GM23338 (cell line): ENCODE data around the gene SHISA8. TPM values are rescaled to one million over a fixed set of nuclear protein-coding genes. Genes with fewer than 3 reads are reported as not detected.

ENCODE experiments used
- ATAC-seq: fragments of 200-7000 bp; cut with Tn5 transposase; 3 replicates; pipeline ENCODE4 v1.9.1; 2020
- DNase-seq: peaks from one replicate; pipeline ENCODE4 v3.0.0-alpha.2; 2015; ENCODE audit warnings: low spot score
- H2AFZ ChIP-seq: fragments of 200-600 bp; sonication (generic); 2 replicates; pipeline ENCODE4 v1.8.0; 2016; ENCODE audit warnings: antibody characterized with exemption, mild to moderate bottlenecking, moderate library complexity
- H3F3A ChIP-seq: fragments of 200-600 bp; sonication (generic); replicated peaks from 2 replicates; pipeline ENCODE4 v1.8.0; 2017; ENCODE audit warnings: antibody characterized with exemption, mixed run types, low read depth
- H3K27ac ChIP-seq: fragments of 200-600 bp; sonication (generic); 2 replicates; pipeline ENCODE4 v1.6.1; 2016; ENCODE audit warnings: low read depth
- H3K27me3 ChIP-seq: fragments of 200-600 bp; sonication (generic); 2 replicates; pipeline ENCODE4 v1.8.0; 2016; ENCODE audit warnings: mild to moderate bottlenecking, mixed run types, moderate library complexity; ENCODE audit not compliant: insufficient read depth
- H3K36me3 ChIP-seq: fragments of 200-600 bp; sonication (generic); 2 replicates; pipeline ENCODE4 v1.8.0; 2016; ENCODE audit warnings: mild to moderate bottlenecking; ENCODE audit not compliant: insufficient read depth
- H3K4me1 ChIP-seq: fragments of 200-600 bp; sonication (generic); 2 replicates; pipeline ENCODE4 v1.8.0; 2016; ENCODE audit warnings: mild to moderate bottlenecking, moderate library complexity; ENCODE audit not compliant: insufficient read depth
- H3K4me2 ChIP-seq: fragments of 200-600 bp; sonication (generic); 2 replicates; pipeline ENCODE4 v1.7.1; 2017; ENCODE audit warnings: mixed run types
- H3K4me3 ChIP-seq: fragments of 200-600 bp; sonication (generic); 2 replicates; pipeline ENCODE4 v1.6.1; 2016; ENCODE audit warnings: mixed run types
- H3K79me2 ChIP-seq: fragments of 200-600 bp; sonication (generic); replicated peaks from 2 replicates; pipeline ENCODE4 v1.8.0; 2017; ENCODE audit warnings: mild to moderate bottlenecking; ENCODE audit not compliant: insufficient read depth
- H3K9me2 ChIP-seq: fragments of 200-600 bp; sonication (generic); 2 replicates; pipeline ENCODE4 v1.8.0; 2017; ENCODE audit not compliant: insufficient read depth
- H4K20me1 ChIP-seq: fragments of 200-600 bp; sonication (generic); replicated peaks from 2 replicates; pipeline ENCODE4 v1.8.0; 2017; ENCODE audit warnings: mild to moderate bottlenecking; ENCODE audit not compliant: insufficient read depth
- H3K27ac Mint-ChIP-seq: 2 replicates; pipeline ENCODE4 v1.8.0; 2020; ENCODE audit warnings: inconsistent platforms, mild to moderate bottlenecking, moderate library complexity, mixed read lengths
- H3K27me3 Mint-ChIP-seq: 3 replicates; pipeline ENCODE4 v1.8.0; 2022; ENCODE audit warnings: low read depth, mild to moderate bottlenecking, moderate library complexity, mixed read lengths, inconsistent platforms; ENCODE audit not compliant: insufficient read depth, poor library complexity
- H3K36me3 Mint-ChIP-seq: 3 replicates; pipeline ENCODE4 v1.8.0; 2021; ENCODE audit warnings: low read depth, mild to moderate bottlenecking, inconsistent platforms, moderate library complexity, mixed read lengths
- H3K4me1 Mint-ChIP-seq: 3 replicates; pipeline ENCODE4 v1.8.0; 2020; ENCODE audit warnings: mild to moderate bottlenecking, inconsistent platforms, mixed read lengths
- H3K4me3 Mint-ChIP-seq: 3 replicates; pipeline ENCODE4 v1.8.0; 2021; ENCODE audit warnings: moderate library complexity, mild to moderate bottlenecking, inconsistent platforms, mixed read lengths
- H3K9me3 Mint-ChIP-seq: 3 replicates; pipeline ENCODE4 v1.8.0; 2020; ENCODE audit warnings: moderate library complexity, mild to moderate bottlenecking, inconsistent platforms, mixed read lengths
- CREB1 ChIP-seq: fragments of 250-450 bp; sonication (Bioruptor Pico); IDR thresholded peaks from 2 replicates; pipeline ENCODE4 v1.5.0; 2020; ENCODE audit warnings: low read depth, mild to moderate bottlenecking, moderate library complexity
- EZH2 ChIP-seq: fragments of 200-600 bp; sonication (generic); IDR thresholded peaks from one replicate; pipeline ENCODE4 v1.8.0; 2017; ENCODE audit warnings: antibody characterized with exemption, mild to moderate bottlenecking, low read depth; ENCODE audit not compliant: unreplicated experiment
- EZH2phosphoT487 ChIP-seq: fragments of 200-600 bp; sonication (generic); IDR thresholded peaks from one replicate; pipeline ENCODE4 v1.8.1; 2018; ENCODE audit warnings: antibody characterized with exemption; ENCODE audit not compliant: unreplicated experiment
- JUNB ChIP-seq: IDR thresholded peaks from one replicate; pipeline ENCODE4 v1.6.1; 2016; ENCODE audit warnings: antibody characterized with exemption; ENCODE audit not compliant: unreplicated experiment
- NANOG ChIP-seq: IDR thresholded peaks from 2 replicates; pipeline ENCODE4 v1.6.1; 2016; ENCODE audit warnings: antibody characterized with exemption, borderline replicate concordance
- POLR2AphosphoS5 ChIP-seq: IDR thresholded peaks from 2 replicates; pipeline ENCODE4 v1.6.1; 2016; ENCODE audit warnings: antibody characterized with exemption, low read depth
- STAT1 ChIP-seq: IDR thresholded peaks from one replicate; pipeline ENCODE4 v1.6.1; 2016; ENCODE audit warnings: antibody characterized with exemption; ENCODE audit not compliant: unreplicated experiment
- ZNF114 ChIP-seq: fragments of 250-450 bp; sonication (Bioruptor Pico); IDR thresholded peaks from 2 replicates; pipeline ENCODE4 v1.5.0; 2020; ENCODE audit warnings: mild to moderate bottlenecking, moderate library complexity
- ZNF331 ChIP-seq: fragments of 250-450 bp; sonication (Bioruptor Pico); IDR thresholded peaks from 2 replicates; pipeline ENCODE4 v1.5.0; 2020; ENCODE audit warnings: low read depth, mild to moderate bottlenecking, moderate library complexity
- polyA plus RNA-seq: library from polyadenylated mRNA; unstranded; fragments of >200 nt; fragmentation: Nextera tagmentation; extraction: Ambion mirVana; gene quantifications from 2 replicates; pipeline ENCODE4 v1.2.1, GENCODE V29; 2016
- total RNA-seq: library from RNA; depleted of rRNA; stranded (reverse); fragments of >200 nt; shearing (Covaris generic); gene quantifications from 2 replicates; pipeline ENCODE4 v1.2.3, GENCODE V29; 2014
- TF ChIP-seq, protein P1 (sequence below), 2 experiments: fragments of 200-600 bp in 1 of 2; sonication (generic) in 1 of 2; conservative IDR thresholded peaks; 2 replicates each; pipeline versions ENCODE4 v1.5.1 to v1.6.1; 2016 to 2017; ENCODE audit warnings: antibody characterized with exemption in 2 of 2, low read depth in 2 of 2, mild to moderate bottlenecking in 2 of 2, moderate library complexity in 1 of 2
- TF ChIP-seq, protein P2 (sequence below): IDR thresholded peaks from one replicate; pipeline ENCODE4 v1.6.1; 2018; ENCODE audit warnings: antibody characterized with exemption; ENCODE audit not compliant: unreplicated experiment

Gene SHISA8
- total and polyA plus RNA-seq, 2 experiments from 2014 or later, result 5.1 TPM; not detected in 1

DNA sequence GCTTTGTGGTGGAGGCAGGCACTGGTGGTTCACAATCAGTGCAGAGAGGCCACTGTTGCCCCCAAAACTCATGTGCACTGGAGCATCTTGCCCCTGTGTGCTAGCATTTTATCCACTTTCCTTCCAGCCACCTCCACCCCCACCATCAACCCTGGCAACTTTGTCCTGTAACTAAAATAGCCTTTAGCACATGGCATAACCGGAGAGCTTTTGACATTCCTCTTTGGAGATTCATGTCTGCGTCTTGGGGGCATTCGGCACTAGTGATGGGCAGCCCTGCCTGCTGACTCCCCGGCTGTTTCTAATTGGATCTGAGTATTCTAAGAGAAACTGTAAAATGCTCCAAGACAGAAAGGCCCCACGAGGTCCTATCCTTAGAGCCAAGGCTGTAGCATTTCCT, 15.8 kb downstream of the SHISA8 start (continued):
- no peak for TF ChIP-seq JUNB
- no peak for TF ChIP-seq CREB1 (CRISPR knock-in tag)
- TF ChIP-seq EZH2, result no peak
- TF ChIP-seq ZNF114, result no peak
- no peak for TF ChIP-seq ZNF331

DNA sequence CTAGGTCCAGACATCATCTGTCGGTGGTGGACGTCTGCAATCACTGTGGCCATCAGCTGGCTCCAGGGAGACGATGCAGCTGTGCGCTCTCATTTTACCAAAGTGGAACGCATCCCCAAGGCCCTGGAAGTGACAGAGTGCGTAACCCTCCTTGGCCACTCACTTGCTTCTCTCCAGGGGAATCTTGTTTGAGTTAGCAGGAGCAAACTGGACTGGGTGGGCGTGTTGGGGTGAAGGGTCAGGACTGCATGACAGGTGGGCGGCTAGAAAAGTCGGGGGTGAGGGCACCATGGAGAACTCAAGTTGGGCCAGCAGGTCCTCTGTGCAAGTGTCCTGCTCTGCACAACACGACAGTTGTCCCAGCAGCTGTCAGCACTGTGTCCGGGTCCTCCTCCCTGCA, 16.2 kb downstream of the SHISA8 start:
- no peak overlapping the region for H3K4me3 Mint-ChIP-seq
- no peaks in the 10 kb centered on the region for H3K9me2 ChIP-seq

DNA sequence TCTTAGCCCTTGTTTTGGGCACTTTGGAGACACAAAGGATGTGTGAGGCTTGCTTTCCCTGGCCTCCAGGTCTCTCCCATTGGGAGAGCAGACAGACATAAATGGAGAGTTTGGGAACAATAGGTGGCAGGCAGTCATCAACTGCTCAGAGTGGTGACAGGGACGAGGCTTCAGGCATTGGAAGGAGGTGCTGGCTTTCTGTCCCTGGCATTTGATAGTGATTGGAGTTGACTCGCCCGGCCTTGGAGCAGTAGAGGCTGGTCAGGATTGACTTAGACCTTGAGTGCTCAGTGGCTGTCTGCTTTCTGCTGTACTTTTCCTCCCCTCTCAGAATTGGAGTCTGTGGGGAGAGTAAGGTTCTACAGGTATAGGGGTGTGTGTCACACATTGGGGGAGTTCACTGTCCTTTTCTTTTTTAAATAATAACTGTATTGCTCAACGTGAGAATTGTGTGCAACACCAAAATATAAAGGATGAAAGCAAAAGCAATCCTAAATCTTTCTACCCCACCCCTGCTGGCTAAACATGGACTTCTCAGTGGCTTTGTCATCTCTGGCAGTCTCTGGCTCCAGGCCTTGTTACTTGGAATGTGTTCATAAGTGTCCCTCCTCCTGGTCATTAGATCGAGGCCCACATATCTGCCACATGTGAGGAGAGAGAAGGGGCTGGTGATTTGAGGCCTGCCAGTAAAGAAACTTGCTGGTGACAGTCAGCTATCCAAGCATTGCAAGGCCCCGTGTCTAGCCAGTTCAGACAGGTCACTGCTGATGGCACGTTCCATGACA, 21.1 kb downstream of the SHISA8 start:
- Histone ChIP-seq H3K79me2 (no peaks in the 10 kb centered on the region), H3K36me3 (peaks cover 59% of the 10 kb centered on the region), H3K9me2 (no peaks in the 10 kb centered on the region), H4K20me1 (peaks cover 18% of the 10 kb centered on the region), H3K4me1 (no peaks in the 10 kb centered on the region), H3K4me2 (no peak overlapping the region), H3K27ac (no peak overlapping the region), H3F3A (0 out of 2 replicates have a peak, but pooled peaks cover 5% of the 10 kb centered on the region), H3K27me3 (no peaks in the 10 kb centered on the region), H2AFZ (no peak overlapping the region), H3K4me3 (no peak overlapping the region)
- H3K36me3 Mint-ChIP-seq, result peaks cover 77% of the 10 kb centered on the region
- H3K9me3 Mint-ChIP-seq, result no peaks in the 10 kb centered on the region
- ATAC-seq (no peak), DNase-seq (no peak)
- H3K27ac Mint-ChIP-seq, result no peak overlapping the region
- H3K27me3 Mint-ChIP-seq, result peaks cover 7% of the 10 kb centered on the region
- no peak overlapping the region for H3K4me3 Mint-ChIP-seq
- H3K4me1 Mint-ChIP-seq, result no peaks in the 10 kb centered on the region; the same call in 2 of the 3 replicates
- TF ChIP-seq NANOG (no peak), STAT1 (no peak), JUNB (no peak), CREB1 (CRISPR knock-in tag) (no peak), EZH2phosphoT487 (no peak), ZNF114 (no peak)
- TF ChIP-seq, protein P1, sequence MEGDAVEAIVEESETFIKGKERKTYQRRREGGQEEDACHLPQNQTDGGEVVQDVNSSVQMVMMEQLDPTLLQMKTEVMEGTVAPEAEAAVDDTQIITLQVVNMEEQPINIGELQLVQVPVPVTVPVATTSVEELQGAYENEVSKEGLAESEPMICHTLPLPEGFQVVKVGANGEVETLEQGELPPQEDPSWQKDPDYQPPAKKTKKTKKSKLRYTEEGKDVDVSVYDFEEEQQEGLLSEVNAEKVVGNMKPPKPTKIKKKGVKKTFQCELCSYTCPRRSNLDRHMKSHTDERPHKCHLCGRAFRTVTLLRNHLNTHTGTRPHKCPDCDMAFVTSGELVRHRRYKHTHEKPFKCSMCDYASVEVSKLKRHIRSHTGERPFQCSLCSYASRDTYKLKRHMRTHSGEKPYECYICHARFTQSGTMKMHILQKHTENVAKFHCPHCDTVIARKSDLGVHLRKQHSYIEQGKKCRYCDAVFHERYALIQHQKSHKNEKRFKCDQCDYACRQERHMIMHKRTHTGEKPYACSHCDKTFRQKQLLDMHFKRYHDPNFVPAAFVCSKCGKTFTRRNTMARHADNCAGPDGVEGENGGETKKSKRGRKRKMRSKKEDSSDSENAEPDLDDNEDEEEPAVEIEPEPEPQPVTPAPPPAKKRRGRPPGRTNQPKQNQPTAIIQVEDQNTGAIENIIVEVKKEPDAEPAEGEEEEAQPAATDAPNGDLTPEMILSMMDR (conservative IDR thresholded peaks at IDR 0.05; ENCODE audit: low read depth in 2 of 2), result no peak

More for the DNA sequence above, 16.2 kb downstream of the SHISA8 start:
- Histone ChIP-seq H3K4me1 (no peaks in the 10 kb centered on the region), H3K27ac (no peak overlapping the region), H3K79me2 (no peaks in the 10 kb centered on the region), H3K4me3 (no peak overlapping the region), H2AFZ (no peak overlapping the region), H3K4me2 (no peak overlapping the region), H4K20me1 (peaks cover 11% of the 10 kb centered on the region; the same call in 1 of the 2 replicates), H3K27me3 (no peaks in the 10 kb centered on the region), H3F3A (no peaks in the 10 kb centered on the region; the same call in 1 of the 2 replicates), H3K36me3 (peaks cover 33% of the 10 kb centered on the region)
- ATAC-seq (no peak), DNase-seq (no peak)
- Mint-ChIP-seq H3K9me3 (no peaks in the 10 kb centered on the region), H3K27me3 (peaks cover 9% of the 10 kb centered on the region), H3K27ac (no peak overlapping the region), H3K36me3 (peaks cover 75% of the 10 kb centered on the region), H3K4me1 (no peaks in the 10 kb centered on the region)
- TF ChIP-seq POLR2AphosphoS5 (no peak), NANOG (no peak), CREB1 (CRISPR knock-in tag) (no peak), ZNF331 (no peak)
- TF ChIP-seq, protein P2, sequence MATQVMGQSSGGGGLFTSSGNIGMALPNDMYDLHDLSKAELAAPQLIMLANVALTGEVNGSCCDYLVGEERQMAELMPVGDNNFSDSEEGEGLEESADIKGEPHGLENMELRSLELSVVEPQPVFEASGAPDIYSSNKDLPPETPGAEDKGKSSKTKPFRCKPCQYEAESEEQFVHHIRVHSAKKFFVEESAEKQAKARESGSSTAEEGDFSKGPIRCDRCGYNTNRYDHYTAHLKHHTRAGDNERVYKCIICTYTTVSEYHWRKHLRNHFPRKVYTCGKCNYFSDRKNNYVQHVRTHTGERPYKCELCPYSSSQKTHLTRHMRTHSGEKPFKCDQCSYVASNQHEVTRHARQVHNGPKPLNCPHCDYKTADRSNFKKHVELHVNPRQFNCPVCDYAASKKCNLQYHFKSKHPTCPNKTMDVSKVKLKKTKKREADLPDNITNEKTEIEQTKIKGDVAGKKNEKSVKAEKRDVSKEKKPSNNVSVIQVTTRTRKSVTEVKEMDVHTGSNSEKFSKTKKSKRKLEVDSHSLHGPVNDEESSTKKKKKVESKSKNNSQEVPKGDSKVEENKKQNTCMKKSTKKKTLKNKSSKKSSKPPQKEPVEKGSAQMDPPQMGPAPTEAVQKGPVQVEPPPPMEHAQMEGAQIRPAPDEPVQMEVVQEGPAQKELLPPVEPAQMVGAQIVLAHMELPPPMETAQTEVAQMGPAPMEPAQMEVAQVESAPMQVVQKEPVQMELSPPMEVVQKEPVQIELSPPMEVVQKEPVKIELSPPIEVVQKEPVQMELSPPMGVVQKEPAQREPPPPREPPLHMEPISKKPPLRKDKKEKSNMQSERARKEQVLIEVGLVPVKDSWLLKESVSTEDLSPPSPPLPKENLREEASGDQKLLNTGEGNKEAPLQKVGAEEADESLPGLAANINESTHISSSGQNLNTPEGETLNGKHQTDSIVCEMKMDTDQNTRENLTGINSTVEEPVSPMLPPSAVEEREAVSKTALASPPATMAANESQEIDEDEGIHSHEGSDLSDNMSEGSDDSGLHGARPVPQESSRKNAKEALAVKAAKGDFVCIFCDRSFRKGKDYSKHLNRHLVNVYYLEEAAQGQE, result no peak
